ENCODE results near the gene FCRL4. TPM values are rescaled to one million over a fixed set of nuclear protein-coding genes. Genes with fewer than 3 reads are reported as not detected.

FCRL4 gene
- total and polyA plus RNA-seq, 10 of the 15 experiments (the other 5 are each of a cell fraction or from before 2014, with no cell fraction given) = 0.09 to 0.44 (median 0.26) TPM; not detected in 1

- TF ChIP-seq POU2F2 (IDR thresholded peaks at IDR 0.05; ENCODE audit: borderline replicate concordance, low read depth, low read length) = peak; percentile 50; the same call in 1 of the 3 replicates
- TF ChIP-seq RUNX3 (IDR thresholded peaks at IDR 0.05; ENCODE audit: low read length) = peak; percentile 72
- TF ChIP-seq SP1 (IDR thresholded peaks at IDR 0.05; ENCODE audit: low read depth, low read length) = no peak
- no peak for TF ChIP-seq NFYB (IDR thresholded peaks at IDR 0.05; ENCODE audit: insufficient read depth, low read depth, low read length)
- no peak for TF ChIP-seq KDM1A (IDR thresholded peaks at IDR 0.05; ENCODE audit: borderline replicate concordance)
- TF ChIP-seq BRCA1 (IDR thresholded peaks at IDR 0.05; ENCODE audit: low read depth, low read length) = no peak
- peak; percentile 50 for TF ChIP-seq ATF2 (IDR thresholded peaks at IDR 0.05; ENCODE audit: low read length)
- TF ChIP-seq TCF12 (IDR thresholded peaks at IDR 0.05; ENCODE audit: low read depth, low read length) = 0 out of 2 replicates have a peak, but pooled peaks have one; percentile 5
- no peak for TF ChIP-seq ZNF207 (IDR thresholded peaks at IDR 0.05; ENCODE audit: borderline replicate concordance)
- TF ChIP-seq MXI1 (IDR thresholded peaks at IDR 0.05; ENCODE audit: low read depth, low read length) = no peak
- TF ChIP-seq ZNF384 (IDR thresholded peaks at IDR 0.05; ENCODE audit: borderline replicate concordance, low read depth, low read length) = no peak
- TF ChIP-seq CREM (IDR thresholded peaks at IDR 0.05; ENCODE audit: low read depth) = no peak
- peak; percentile 37 for TF ChIP-seq SKIL (IDR thresholded peaks at IDR 0.05; ENCODE audit: low read depth, poor library complexity, severe bottlenecking)
- peak; percentile 35; the same call in 1 of the 2 replicates for TF ChIP-seq SPI1 (IDR thresholded peaks at IDR 0.05; ENCODE audit: borderline replicate concordance, insufficient read depth, low read depth, low read length)
- TF ChIP-seq RBBP5 (conservative IDR thresholded peaks at IDR 0.05) = no peak
- no peak for TF ChIP-seq TBL1XR1 (IDR thresholded peaks at IDR 0.05; ENCODE audit: low read depth, low read length)
- TF ChIP-seq HDAC2 (IDR thresholded peaks at IDR 0.05) = no peak
- no peak for TF ChIP-seq HCFC1 (IDR thresholded peaks at IDR 0.05; ENCODE audit: low read length)
- TF ChIP-seq MTA2 (IDR thresholded peaks at IDR 0.05; ENCODE audit: low read depth) = peak; percentile 76
- TF ChIP-seq IRF5 (IDR thresholded peaks at IDR 0.05; ENCODE audit: borderline replicate concordance) = no peak
- no peak for TF ChIP-seq IRF3 (IDR thresholded peaks at IDR 0.05)
- no peak for TF ChIP-seq MTA3 (IDR thresholded peaks at IDR 0.05; ENCODE audit: borderline replicate concordance, low read length)
- peak; percentile 55; the same call in 1 of the 2 replicates for TF ChIP-seq BCL11A (IDR thresholded peaks at IDR 0.05; ENCODE audit: low read depth, low read length)
- no peak for TF ChIP-seq NBN (IDR thresholded peaks at IDR 0.05)
- no peak for TF ChIP-seq SUPT20H (IDR thresholded peaks at IDR 0.05; ENCODE audit: borderline replicate concordance, control insufficient read depth, low read depth, low read length)
These were observed at the start of gene FCRL4 (continued) for GRCh38 chr1:157597959-157598667.
